Body of pancreas (tissue), 4 donors: ENCODE data around the gene ESRRG. TPM values are rescaled to one million over a fixed set of nuclear protein-coding genes. Genes with fewer than 3 reads are reported as not detected.
A peak's percentile ranks its signal among the peaks of the same experiment; 100 is the strongest.

Experiments
- ATAC-seq: fragments of 150-250 bp; one replicate; pipeline ENCODE4 v1.9.1; 2016
- DNase-seq, 4 donors: peaks; one replicate each; pipeline ENCODE4 v3.0.0-alpha.2; 2019
- H3K27ac ChIP-seq, 4 donors: fragments of 200-600 bp; sonication (generic); 1 replicate in 3 of 4; 2 replicates in 1 of 4; pipeline versions ENCODE4 v1.5.1 to v1.6.1; 2016 to 2019; ENCODE audit warnings: mild to moderate bottlenecking in 1 of 4, mixed read lengths in 1 of 4, moderate library complexity in 1 of 4
- H3K27me3 ChIP-seq, 2 donors: fragments of 200-600 bp; sonication (generic); one replicate each; pipeline ENCODE4 v1.6.0; 2016; ENCODE audit warnings: mild to moderate bottlenecking in 1 of 2
- H3K36me3 ChIP-seq, 2 donors: fragments of 200-600 bp; sonication (generic); replicated peaks in 1 of 2; 2 replicates each; pipeline ENCODE4 v1.5.1; 2016; ENCODE audit warnings: low read depth in 2 of 2; ENCODE audit not compliant: insufficient read depth in 1 of 2
- H3K4me1 ChIP-seq: fragments of 200-600 bp; sonication (generic); one replicate; pipeline ENCODE4 v1.6.0; 2016
- H3K4me3 ChIP-seq, 2 donors: fragments of 200-600 bp; sonication (generic); 1 replicate in 1 of 2; 2 replicates in 1 of 2; pipeline ENCODE4 v1.5.1; 2016 to 2019
- H3K9me3 ChIP-seq, 3 donors: fragments of 200-600 bp; sonication (generic); 1 replicate in 2 of 3; 2 replicates in 1 of 3; pipeline ENCODE4 v1.5.1; 2016
- POLR2A ChIP-seq, 3 donors: fragments of 450-650 bp; IDR thresholded peaks; one replicate each; pipeline ENCODE4 v1.6.1; 2016; ENCODE audit warnings: antibody characterized with exemption in 3 of 3, mild to moderate bottlenecking in 2 of 3
- WGBS, 2 donors: methylation state at CpG; one replicate each; pipeline ENCODE4 v1.1.5; 2017; 5-methylcytosine and 5-hydroxymethylcytosine counted together
- intact Hi-C: fragments of 100-400 bp; cut with DNase I; formaldehyde crosslinking; loops from one replicate; pipeline ENCODE4 v1.15.1; 2023
- total RNA-seq, 2 donors: library from RNA; depleted of rRNA; stranded (reverse); fragments of >200 nt; gene quantifications; one replicate each; pipeline ENCODE4 v1.1.0, GENCODE V29; 2016
- TF ChIP-seq, protein P1 (sequence below), 7 experiments: fragments of 450-650 bp in 4 of 7; fragments of 200-600 bp in 3 of 7; sonication (generic) in 3 of 7; IDR thresholded peaks; one replicate each; pipeline ENCODE4 v1.5.1; 2016 to 2019; ENCODE audit warnings: antibody characterized with exemption in 7 of 7

The ESRRG gene
- total RNA-seq, 2 donors from 2014 or later, result 13.5 to 18.7 TPM

GRCh38 chr1:216726435-216726834 is 3.2 kb upstream of the ESRRG start:
- Histone ChIP-seq H3K4me3 (no peak overlapping the region), H3K27ac (no peak overlapping the region), H3K27me3 (no peaks in the 10 kb centered on the region), H3K36me3 (no peaks in the 10 kb centered on the region), H3K9me3 (no peaks in the 10 kb centered on the region), H3K4me1 (peaks cover 12% of the 10 kb centered on the region)
- no peak for DNase-seq
- ATAC-seq, result no peak
- intact Hi-C loops, result no loop called here
- TF ChIP-seq, protein P1, sequence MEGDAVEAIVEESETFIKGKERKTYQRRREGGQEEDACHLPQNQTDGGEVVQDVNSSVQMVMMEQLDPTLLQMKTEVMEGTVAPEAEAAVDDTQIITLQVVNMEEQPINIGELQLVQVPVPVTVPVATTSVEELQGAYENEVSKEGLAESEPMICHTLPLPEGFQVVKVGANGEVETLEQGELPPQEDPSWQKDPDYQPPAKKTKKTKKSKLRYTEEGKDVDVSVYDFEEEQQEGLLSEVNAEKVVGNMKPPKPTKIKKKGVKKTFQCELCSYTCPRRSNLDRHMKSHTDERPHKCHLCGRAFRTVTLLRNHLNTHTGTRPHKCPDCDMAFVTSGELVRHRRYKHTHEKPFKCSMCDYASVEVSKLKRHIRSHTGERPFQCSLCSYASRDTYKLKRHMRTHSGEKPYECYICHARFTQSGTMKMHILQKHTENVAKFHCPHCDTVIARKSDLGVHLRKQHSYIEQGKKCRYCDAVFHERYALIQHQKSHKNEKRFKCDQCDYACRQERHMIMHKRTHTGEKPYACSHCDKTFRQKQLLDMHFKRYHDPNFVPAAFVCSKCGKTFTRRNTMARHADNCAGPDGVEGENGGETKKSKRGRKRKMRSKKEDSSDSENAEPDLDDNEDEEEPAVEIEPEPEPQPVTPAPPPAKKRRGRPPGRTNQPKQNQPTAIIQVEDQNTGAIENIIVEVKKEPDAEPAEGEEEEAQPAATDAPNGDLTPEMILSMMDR (IDR thresholded peaks at IDR 0.05), result peak in 1 of 7 experiments; percentile 4
- no peak for TF ChIP-seq POLR2A (IDR thresholded peaks at IDR 0.05)

GRCh38 chr1:216722821-216723220 is 408 bp downstream of the ESRRG start:
- DNase-seq, result no peak
- peaks cover 12% of the 10 kb centered on the region for H3K4me1 ChIP-seq
- 0 to 2% methylated on average over 6 of the region's 6 CpGs for WGBS, 2 donors
- H3K27me3 ChIP-seq, result no peaks in the 10 kb centered on the region
- no peak for ATAC-seq
- TF ChIP-seq, protein P1 (IDR thresholded peaks at IDR 0.05), result no peak
- TF ChIP-seq POLR2A (IDR thresholded peaks at IDR 0.05), result no peak
- peak overlapping the region; percentile 2 to 10 for H3K4me3 ChIP-seq
- intact Hi-C loops, result no loop called here
- no peaks in the 10 kb centered on the region for H3K36me3 ChIP-seq
- no peaks in the 10 kb centered on the region for H3K9me3 ChIP-seq
- H3K27ac ChIP-seq, result peak overlapping the region in 3 of 4 donors; percentile 21 to 37 (median 24)

DNA sequence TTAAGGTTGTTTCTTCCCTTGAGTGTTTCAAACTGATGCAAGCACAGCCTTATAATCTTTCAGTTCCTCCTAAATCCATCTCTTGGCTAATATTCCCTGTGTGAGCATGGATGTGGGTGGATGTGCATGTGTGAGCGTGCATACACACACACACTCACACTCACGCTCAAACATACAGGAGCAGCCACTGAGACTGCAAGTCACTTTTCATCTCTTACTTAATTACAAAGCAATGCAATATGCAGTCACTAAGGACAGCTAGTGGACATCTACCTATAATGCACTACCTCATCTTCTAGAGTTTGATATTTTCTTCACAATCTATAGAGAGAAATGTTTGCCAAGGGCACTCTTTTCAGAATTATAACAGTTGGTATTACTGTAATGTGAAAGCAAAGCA is 1.4 kb downstream of the ESRRG start:
- H3K4me1 ChIP-seq, result peaks cover 12% of the 10 kb centered on the region
- DNase-seq (no peak), ATAC-seq (no peak)
- intact Hi-C loops, result no loop called here
- H3K27ac ChIP-seq, result no peak overlapping the region
- H3K27me3 ChIP-seq, result no peaks in the 10 kb centered on the region
- no peaks in the 10 kb centered on the region for H3K36me3 ChIP-seq
- WGBS, 2 donors, result 50 to 53% methylated on average over 2 of the region's 2 CpGs
- no peak for TF ChIP-seq POLR2A (IDR thresholded peaks at IDR 0.05)
- TF ChIP-seq, protein P1 (IDR thresholded peaks at IDR 0.05), result no peak
- H3K4me3 ChIP-seq, result no peak overlapping the region
- no peaks in the 10 kb centered on the region for H3K9me3 ChIP-seq

- no peak for DNase-seq
- Histone ChIP-seq H3K9me3 (no peaks in the 10 kb centered on the region), H3K4me1 (peaks cover 12% of the 10 kb centered on the region), H3K27ac (no peak overlapping the region), H3K27me3 (no peaks in the 10 kb centered on the region), H3K36me3 (no peaks in the 10 kb centered on the region), H3K4me3 (no peak overlapping the region)
- TF ChIP-seq, protein P1 (IDR thresholded peaks at IDR 0.05), result no peak
- no peak for TF ChIP-seq POLR2A (IDR thresholded peaks at IDR 0.05)
- 74 to 85% methylated on average over 5 of the region's 5 CpGs for WGBS, 2 donors
- no peak for ATAC-seq
- intact Hi-C loops, result no loop called here
These were observed 2.2 kb downstream of the ESRRG start for GRCh38 chr1:216721062-216721461.

- Histone ChIP-seq H3K4me3 (no peak overlapping the region), H3K4me1 (peaks cover 11% of the 10 kb centered on the region), H3K27ac (no peak overlapping the region), H3K9me3 (no peaks in the 10 kb centered on the region), H3K36me3 (no peaks in the 10 kb centered on the region), H3K27me3 (no peaks in the 10 kb centered on the region)
- ATAC-seq (no peak), DNase-seq (no peak)
- intact Hi-C loops, result no loop called here
- TF ChIP-seq, protein P1 (IDR thresholded peaks at IDR 0.05), result no peak
- TF ChIP-seq POLR2A (IDR thresholded peaks at IDR 0.05), result no peak
These were observed 11.5 kb downstream of the ESRRG start for GRCh38 chr1:216711712-216712111.
